Smooth muscle cell (in vitro differentiated cells): ENCODE data around the gene RYR1. TPM values are rescaled to one million over a fixed set of nuclear protein-coding genes. Genes with fewer than 3 reads are reported as not detected.

ENCODE experiments used
- DNase-seq: peaks from one replicate; lab custom pipeline; 2025; ENCODE audit not compliant: unreplicated experiment; lab: John Stamatoyannopoulos, UW
- H2AFZ ChIP-seq: fragments of 200-600 bp; sonication (generic); 2 replicates; pipeline ENCODE4 v1.6.0; 2016; ENCODE audit warnings: antibody characterized with exemption, low read depth, mild to moderate bottlenecking
- H3F3A ChIP-seq: fragments of 200-600 bp; sonication (generic); 2 replicates; pipeline ENCODE4 v1.6.0; 2017; ENCODE audit warnings: antibody characterized with exemption, low read depth
- H3K27ac ChIP-seq: fragments of 200-600 bp; sonication (generic); 2 replicates; pipeline ENCODE4 v1.5.1; 2016; ENCODE audit warnings: low read depth, mild to moderate bottlenecking
- H3K27me3 ChIP-seq: fragments of 200-600 bp; sonication (generic); 2 replicates; pipeline ENCODE4 v1.6.1; 2016; ENCODE audit warnings: low read depth, mild to moderate bottlenecking
- H3K36me3 ChIP-seq: fragments of 200-600 bp; sonication (generic); 2 replicates; pipeline ENCODE4 v1.5.1; 2016; ENCODE audit warnings: low read depth
- H3K4me1 ChIP-seq: fragments of 200-600 bp; sonication (generic); 2 replicates; pipeline ENCODE4 v1.5.1; 2016; ENCODE audit warnings: low read depth
- H3K4me2 ChIP-seq: fragments of 200-600 bp; sonication (generic); 2 replicates; pipeline ENCODE4 v1.6.0; 2016; ENCODE audit warnings: mild to moderate bottlenecking
- H3K4me3 ChIP-seq: fragments of 200-600 bp; sonication (generic); 2 replicates; pipeline ENCODE4 v1.5.1; 2016; ENCODE audit warnings: mild to moderate bottlenecking
- H3K79me2 ChIP-seq: fragments of 200-600 bp; sonication (generic); 2 replicates; pipeline ENCODE4 v1.6.0; 2016; ENCODE audit warnings: low read depth, mild to moderate bottlenecking
- H3K9ac ChIP-seq: fragments of 200-600 bp; sonication (generic); 2 replicates; pipeline ENCODE4 v1.6.0; 2016; ENCODE audit warnings: low read depth
- H3K9me3 ChIP-seq: fragments of 200-600 bp; sonication (generic); replicated peaks from 2 replicates; pipeline ENCODE4 v1.5.1; 2016; ENCODE audit warnings: low read depth
- H4K20me1 ChIP-seq: fragments of 200-600 bp; sonication (generic); 2 replicates; pipeline ENCODE4 v1.6.0; 2016; ENCODE audit warnings: low read depth
- CTCF ChIP-seq: fragments of 200-600 bp; sonication (generic); IDR thresholded peaks from 2 replicates; pipeline ENCODE4 v1.5.1; 2017; ENCODE audit warnings: borderline replicate concordance, mild to moderate bottlenecking, antibody characterized with exemption; ENCODE audit not compliant: insufficient read depth, poor library complexity, severe bottlenecking
- WGBS: methylation state at CpG from one replicate; pipeline ENCODE4 v1.1.7; 2016; ENCODE audit warnings: low lambda C conversion rate; 5-methylcytosine and 5-hydroxymethylcytosine counted together
- polyA plus RNA-seq: library from polyadenylated mRNA; unstranded; fragments of >200 nt; fragmentation: Nextera tagmentation; extraction: Ambion mirVana; gene quantifications from 2 replicates; pipeline ENCODE4 v1.2.1, GENCODE V29; 2016
- total RNA-seq: library from RNA; depleted of rRNA; stranded (reverse); fragments of >200 nt; gene quantifications from 2 replicates; pipeline ENCODE4 v1.2.3, GENCODE V29; 2014

The RYR1 gene
- total and polyA plus RNA-seq, 2 experiments from 2014 or later, result 0.31 to 0.95 TPM

- Histone ChIP-seq H3K9me3 (no peaks in the 10 kb centered on the region), H3K4me1 (no peaks in the 10 kb centered on the region), H3K27me3 (no peaks in the 10 kb centered on the region), H3K9ac (no peak overlapping the region), H3K4me2 (no peak overlapping the region), H3F3A (no peaks in the 10 kb centered on the region), H3K27ac (no peak overlapping the region), H3K36me3 (no peaks in the 10 kb centered on the region), H2AFZ (no peak overlapping the region), H3K79me2 (no peaks in the 10 kb centered on the region), H4K20me1 (no peaks in the 10 kb centered on the region), H3K4me3 (no peak overlapping the region)
- TF ChIP-seq CTCF, result no peak
- WGBS, result 81% methylated on average over 9 of the region's 9 CpGs
- no peak for DNase-seq
These were observed 55.4 kb downstream of the RYR1 start for GRCh38 chr19:38488776-38489481.

DNA sequence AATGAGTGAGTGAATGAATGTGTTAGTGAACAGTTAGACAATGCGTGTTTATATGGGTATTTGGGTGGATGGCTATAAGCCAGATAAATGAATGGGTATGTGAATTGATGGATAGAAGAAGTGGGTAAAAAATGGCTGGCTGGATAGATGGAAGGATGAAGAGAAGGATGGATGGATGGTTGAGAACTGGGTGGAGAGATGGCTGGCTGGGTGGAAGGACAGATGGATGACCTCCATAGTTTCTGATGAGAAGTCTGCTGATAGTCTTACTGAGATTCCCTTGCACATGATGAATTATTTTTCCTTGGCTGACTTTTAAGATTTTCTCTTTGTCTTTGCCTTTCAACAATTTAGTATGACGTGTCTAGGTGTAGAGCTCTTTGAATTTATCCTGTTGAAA lies 57.4 kb downstream of the RYR1 start:
- Histone ChIP-seq H4K20me1 (no peaks in the 10 kb centered on the region), H3K9me3 (no peaks in the 10 kb centered on the region), H3K9ac (no peak overlapping the region), H3K4me3 (no peak overlapping the region), H3K4me1 (no peaks in the 10 kb centered on the region), H3F3A (no peaks in the 10 kb centered on the region), H2AFZ (no peak overlapping the region), H3K4me2 (no peak overlapping the region), H3K27ac (no peak overlapping the region), H3K79me2 (no peaks in the 10 kb centered on the region), H3K27me3 (no peaks in the 10 kb centered on the region), H3K36me3 (no peaks in the 10 kb centered on the region)
- no peak for TF ChIP-seq CTCF
- DNase-seq, result no peak
- 88% methylated on average over 2 of the region's 2 CpGs for WGBS

- no peaks in the 10 kb centered on the region for H3F3A ChIP-seq
- no peaks in the 10 kb centered on the region for H4K20me1 ChIP-seq
- H3K4me3 ChIP-seq, result no peak overlapping the region
- H3K27me3 ChIP-seq, result no peaks in the 10 kb centered on the region
- no peak overlapping the region for H3K4me2 ChIP-seq
- TF ChIP-seq CTCF, result no peak
- no peaks in the 10 kb centered on the region for H3K4me1 ChIP-seq
- no peak overlapping the region for H3K9ac ChIP-seq
- H3K79me2 ChIP-seq, result no peaks in the 10 kb centered on the region
- H3K27ac ChIP-seq, result no peak overlapping the region
- no peaks in the 10 kb centered on the region for H3K36me3 ChIP-seq
- no peak overlapping the region for H2AFZ ChIP-seq
- WGBS, result 90% methylated on average over 9 of the region's 9 CpGs
- no peaks in the 10 kb centered on the region for H3K9me3 ChIP-seq
- DNase-seq, result no peak
These were observed 58.8 kb downstream of the RYR1 start for GRCh38 chr19:38492181-38492813.
